Upper lobe of left lung (tissue), 6 donors: ENCODE results near the gene LZTR1. TPM values are rescaled to one million over a fixed set of nuclear protein-coding genes. Genes with fewer than 3 reads are reported as not detected.

ENCODE experiments used
- ATAC-seq, 2 donors: fragments of 200-7000 bp; cut with Tn5 transposase; one replicate each; pipeline ENCODE4 v1.9.1; 2022; ENCODE audit warnings: mild to moderate bottlenecking in 2 of 2, moderate library complexity in 2 of 2; ENCODE audit not compliant: low FRiP score in 2 of 2
- DNase-seq, 2 donors: peaks; one replicate each; pipeline ENCODE4 v3.0.0-alpha.2; 2019 to 2020
- H3K27ac ChIP-seq, 4 donors: fragments of 200-600 bp; sonication (generic); one replicate each; pipeline ENCODE4 v1.5.1; 2016 to 2019
- H3K27me3 ChIP-seq, 4 donors: fragments of 200-600 bp; sonication (generic); one replicate each; pipeline ENCODE4 v1.5.1; 2017 to 2019
- H3K36me3 ChIP-seq, 4 donors: fragments of 200-600 bp; sonication (generic); one replicate each; pipeline ENCODE4 v1.5.1; 2016 to 2019
- H3K4me1 ChIP-seq, 4 donors: fragments of 200-600 bp; sonication (generic); one replicate each; pipeline ENCODE4 v1.5.1; 2018 to 2019
- H3K4me3 ChIP-seq, 4 donors: fragments of 200-600 bp; sonication (generic); one replicate each; pipeline ENCODE4 v1.5.1; 2017 to 2019; ENCODE audit warnings: mild to moderate bottlenecking in 2 of 4, moderate library complexity in 1 of 4
- H3K9me3 ChIP-seq, 4 donors: fragments of 200-600 bp; sonication (generic); one replicate each; pipeline ENCODE4 v1.5.1; 2018 to 2019
- EP300 ChIP-seq, 4 donors: sonication (generic); formaldehyde crosslinking; IDR thresholded peaks; one replicate each; pipeline ENCODE4 v1.5.1; 2017; ENCODE audit warnings: antibody characterized with exemption in 4 of 4, control low read depth in 2 of 4
- POLR2A ChIP-seq, 4 donors: fragments of 450-650 bp; IDR thresholded peaks; one replicate each; pipeline ENCODE4 v1.5.1; 2016 to 2017; ENCODE audit warnings: antibody characterized with exemption in 4 of 4, mild to moderate bottlenecking in 2 of 4
- POLR2AphosphoS5 ChIP-seq, 2 donors: sonication (generic); formaldehyde crosslinking; IDR thresholded peaks; one replicate each; pipeline ENCODE4 v1.5.1; 2017; ENCODE audit warnings: antibody characterized with exemption in 2 of 2
- WGBS, 2 donors: methylation state at CpG; one replicate each; pipeline ENCODE4 v1.1.5; 2017 to 2018; 5-methylcytosine and 5-hydroxymethylcytosine counted together
- total RNA-seq, 6 donors: library from RNA; depleted of rRNA in 4 of 6; stranded (reverse); fragments of >200 nt in 4 of 6; gene quantifications; one replicate each; pipeline versions ENCODE4 v1.1.0 to v1.2.1, GENCODE V29; 2016 to 2021
- TF ChIP-seq, protein P1 (sequence below), 6 experiments: fragments of 450-650 bp in 4 of 6; fragments of 200-600 bp in 2 of 6; sonication (generic) in 2 of 6; IDR thresholded peaks; one replicate each; pipeline ENCODE4 v1.5.1; 2016 to 2019; ENCODE audit warnings: antibody characterized with exemption in 6 of 6
- donor health status: DM: no; HTN: no; CAD: no; lungs with moderate emphysema.
- donor health status: DM: no; HTN: yes; CAD: no; lungs with severe emphysema.

Gene LZTR1
- total RNA-seq, 6 donors from 2014 or later, result 33.7 to 114 (median 63.2) TPM

DNA sequence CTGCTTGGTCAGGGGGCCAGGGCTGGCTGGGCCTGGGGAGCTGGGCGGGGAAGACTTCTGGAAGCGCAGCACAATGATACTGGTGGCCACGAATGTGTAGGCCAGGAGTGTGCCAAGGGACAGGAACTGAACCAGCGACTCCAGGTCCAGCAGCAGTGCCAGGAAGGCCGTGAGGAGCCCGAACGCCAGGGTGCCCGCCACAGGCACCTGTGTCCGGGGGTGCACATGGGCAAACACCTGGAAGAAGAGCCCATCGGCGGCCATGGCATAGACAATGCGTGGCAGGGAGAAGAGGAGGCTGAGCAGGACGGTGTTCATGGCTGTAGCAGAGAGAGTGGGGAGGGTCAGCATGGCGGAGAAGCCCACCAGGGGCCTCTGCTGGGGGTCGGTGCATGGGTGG lies 47.9 kb downstream of the LZTR1 start:
- ATAC-seq, result no peak
- H3K9me3 ChIP-seq, result no peaks in the 10 kb centered on the region
- peaks cover 9 to 18% (median 12%) of the 10 kb centered on the region in 4 donors for H3K4me1 ChIP-seq
- WGBS, 2 donors, result 81 to 88% methylated on average over 13 to 15 of the region's 15 CpGs
- DNase-seq, result no peak
- no peak overlapping the region for H3K27ac ChIP-seq
- no peak for TF ChIP-seq POLR2AphosphoS5 (IDR thresholded peaks at IDR 0.05)
- no peak for TF ChIP-seq EP300 (IDR thresholded peaks at IDR 0.05)
- TF ChIP-seq, protein P1, sequence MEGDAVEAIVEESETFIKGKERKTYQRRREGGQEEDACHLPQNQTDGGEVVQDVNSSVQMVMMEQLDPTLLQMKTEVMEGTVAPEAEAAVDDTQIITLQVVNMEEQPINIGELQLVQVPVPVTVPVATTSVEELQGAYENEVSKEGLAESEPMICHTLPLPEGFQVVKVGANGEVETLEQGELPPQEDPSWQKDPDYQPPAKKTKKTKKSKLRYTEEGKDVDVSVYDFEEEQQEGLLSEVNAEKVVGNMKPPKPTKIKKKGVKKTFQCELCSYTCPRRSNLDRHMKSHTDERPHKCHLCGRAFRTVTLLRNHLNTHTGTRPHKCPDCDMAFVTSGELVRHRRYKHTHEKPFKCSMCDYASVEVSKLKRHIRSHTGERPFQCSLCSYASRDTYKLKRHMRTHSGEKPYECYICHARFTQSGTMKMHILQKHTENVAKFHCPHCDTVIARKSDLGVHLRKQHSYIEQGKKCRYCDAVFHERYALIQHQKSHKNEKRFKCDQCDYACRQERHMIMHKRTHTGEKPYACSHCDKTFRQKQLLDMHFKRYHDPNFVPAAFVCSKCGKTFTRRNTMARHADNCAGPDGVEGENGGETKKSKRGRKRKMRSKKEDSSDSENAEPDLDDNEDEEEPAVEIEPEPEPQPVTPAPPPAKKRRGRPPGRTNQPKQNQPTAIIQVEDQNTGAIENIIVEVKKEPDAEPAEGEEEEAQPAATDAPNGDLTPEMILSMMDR (IDR thresholded peaks at IDR 0.05), result no peak
- no peak for TF ChIP-seq POLR2A (IDR thresholded peaks at IDR 0.05)
- no peaks in the 10 kb centered on the region for H3K36me3 ChIP-seq
- peaks cover 0 to 10% (median 1%) of the 10 kb centered on the region in 4 donors for H3K27me3 ChIP-seq
- H3K4me3 ChIP-seq, result no peak overlapping the region

- peaks cover 0 to 10% (median 1%) of the 10 kb centered on the region in 4 donors for H3K27me3 ChIP-seq
- 91 to 95% methylated on average over 26 to 40 of the region's 40 CpGs for WGBS, 2 donors
- H3K36me3 ChIP-seq, result no peaks in the 10 kb centered on the region
- peaks cover 9 to 18% (median 12%) of the 10 kb centered on the region in 4 donors for H3K4me1 ChIP-seq
- no peak overlapping the region for H3K4me3 ChIP-seq
- peak in 1 of 2 donors; percentile 83 for DNase-seq
- no peak overlapping the region for H3K27ac ChIP-seq
- TF ChIP-seq, protein P1 (IDR thresholded peaks at IDR 0.05), result no peak
- no peak for TF ChIP-seq POLR2AphosphoS5 (IDR thresholded peaks at IDR 0.05)
- no peak for TF ChIP-seq EP300 (IDR thresholded peaks at IDR 0.05)
- no peak for TF ChIP-seq POLR2A (IDR thresholded peaks at IDR 0.05)
- no peaks in the 10 kb centered on the region for H3K9me3 ChIP-seq
- ATAC-seq, result no peak
These were observed 48.8 kb downstream of the LZTR1 start for GRCh38 chr22:21030621-21031544.

GRCh38 chr22:21031545-21032036 lies 49.5 kb downstream of the LZTR1 start:
- Histone ChIP-seq H3K9me3 (no peaks in the 10 kb centered on the region), H3K36me3 (no peaks in the 10 kb centered on the region), H3K4me3 (peak overlapping the region in 2 of 4 donors; percentile 22 to 40), H3K27ac (no peak overlapping the region), H3K27me3 (peaks cover 0 to 10% (median 1%) of the 10 kb centered on the region in 4 donors), H3K4me1 (peaks cover 9 to 18% (median 12%) of the 10 kb centered on the region in 4 donors)
- TF ChIP-seq, protein P1 (IDR thresholded peaks at IDR 0.05), result no peak
- no peak for TF ChIP-seq EP300 (IDR thresholded peaks at IDR 0.05)
- TF ChIP-seq POLR2A (IDR thresholded peaks at IDR 0.05), result no peak
- TF ChIP-seq POLR2AphosphoS5 (IDR thresholded peaks at IDR 0.05), result no peak
- DNase-seq (no peak), ATAC-seq (no peak)
- WGBS, 2 donors, result 91 to 94% methylated on average over 10 to 18 of the region's 18 CpGs

DNA sequence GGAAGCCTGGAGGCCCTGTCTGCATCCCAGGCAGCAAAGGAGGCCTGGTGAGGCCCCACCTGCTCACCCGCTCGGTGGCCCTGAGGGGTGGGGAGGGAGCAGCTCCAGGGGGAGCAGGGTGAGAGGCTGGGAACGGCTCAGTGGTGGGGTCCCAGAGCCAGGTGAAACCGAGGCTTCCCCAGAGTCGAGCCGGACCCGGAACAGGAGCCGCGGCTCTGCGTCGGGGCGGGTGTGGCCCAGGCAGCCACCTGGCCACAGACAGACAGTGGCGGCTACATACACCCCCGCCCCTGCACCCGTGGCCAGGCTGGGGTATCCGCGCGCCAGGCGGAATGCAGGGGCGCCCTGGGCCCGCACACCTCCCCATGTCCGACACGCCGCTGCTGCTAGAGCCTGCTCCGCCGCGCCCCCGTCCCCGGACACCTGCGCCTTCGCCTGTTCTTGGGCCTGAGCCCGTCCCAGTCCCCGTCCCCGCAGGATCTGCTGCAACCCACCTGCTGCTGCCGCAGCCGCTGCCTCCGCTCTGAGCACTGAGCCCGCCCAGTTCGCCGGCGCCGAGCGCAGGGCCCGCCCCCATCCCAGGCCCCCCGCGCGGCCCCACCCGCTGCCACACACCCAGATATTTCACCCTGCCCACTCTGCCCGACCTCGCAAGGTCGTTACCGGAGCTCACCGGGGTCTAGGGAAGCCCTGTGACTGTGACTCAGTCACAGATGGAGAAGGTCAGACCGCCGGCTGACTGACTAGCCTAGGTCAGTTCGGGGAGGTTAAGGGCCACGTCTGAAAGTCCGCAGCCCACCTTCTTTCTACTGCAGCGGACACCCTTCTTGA lies 50.2 kb downstream of the LZTR1 start, which contains the start of gene SLC7A4:
Gene SLC7A4 (minus strand): TSS at position 525 of the 831 bp plus-strand sequence. CDS start 749 bp downstream, outside the sequence.
- 3 to 24% methylated on average over 11 to 46 of the region's 59 CpGs for WGBS, 2 donors
- ATAC-seq (peak in 1 of 2 donors; percentile 63), DNase-seq (peak in 1 of 2 donors; percentile 87)
- no peaks in the 10 kb centered on the region for H3K36me3 ChIP-seq
- TF ChIP-seq EP300 (IDR thresholded peaks at IDR 0.05) (no peak), POLR2AphosphoS5 (IDR thresholded peaks at IDR 0.05) (no peak), POLR2A (IDR thresholded peaks at IDR 0.05) (no peak)
- TF ChIP-seq, protein P1 (IDR thresholded peaks at IDR 0.05), result no peak
- no peaks in the 10 kb centered on the region for H3K9me3 ChIP-seq
- H3K27me3 ChIP-seq, result peaks cover 0 to 10% (median 1%) of the 10 kb centered on the region in 4 donors
- peaks cover 9 to 17% (median 12%) of the 10 kb centered on the region in 4 donors for H3K4me1 ChIP-seq
- H3K4me3 ChIP-seq, result peak within 1 kb of the TSS in 3 of 4 donors; percentile 22 to 44 (median 40)
- no peak within 1 kb of the TSS for H3K27ac ChIP-seq
